Activated CD8-positive, alpha-beta memory T cell treated with anti-CD3 and anti-CD28 coated beads, Interleukin-2, amount 50 U/mL, for 1 hour (primary cell): ENCODE measurements around the gene SLC17A8.
"Not testable (repeated sequence)": the region's sequence is repeated elsewhere in the genome, so short reads cannot be mapped to it uniquely, and the experiment has no call there.

Source experiments
- DNase-seq: peaks from one replicate; pipeline ENCODE4 v3.0.0-alpha.2; 2020; ENCODE audit errors: extremely low read depth

Gene SLC17A8

GRCh38 chr12:100427078-100427477, 70.2 kb downstream of the SLC17A8 start:
- no peak for DNase-seq

DNA sequence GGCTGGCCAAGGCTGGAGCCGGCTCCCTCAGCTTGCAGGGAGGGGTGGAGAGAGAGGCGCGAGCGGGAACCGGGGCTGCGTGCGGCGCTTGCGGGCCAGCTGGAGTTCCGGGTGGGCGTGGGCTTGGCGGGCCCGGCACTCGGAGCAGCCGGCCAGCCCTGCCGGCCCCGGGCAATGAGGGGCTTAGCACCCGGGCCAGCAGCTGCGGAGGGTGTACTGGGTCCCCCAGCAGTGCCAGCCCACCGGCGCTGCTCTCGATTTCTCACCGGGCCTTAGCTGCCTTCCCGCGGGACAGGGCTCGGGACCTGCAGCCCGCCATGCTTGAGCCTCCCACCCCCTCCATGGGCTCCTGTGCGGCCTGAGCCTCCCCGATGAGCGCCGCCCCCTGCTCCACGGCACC, 73.4 kb downstream of the SLC17A8 start:
- not testable (repeated sequence) for DNase-seq

DNA sequence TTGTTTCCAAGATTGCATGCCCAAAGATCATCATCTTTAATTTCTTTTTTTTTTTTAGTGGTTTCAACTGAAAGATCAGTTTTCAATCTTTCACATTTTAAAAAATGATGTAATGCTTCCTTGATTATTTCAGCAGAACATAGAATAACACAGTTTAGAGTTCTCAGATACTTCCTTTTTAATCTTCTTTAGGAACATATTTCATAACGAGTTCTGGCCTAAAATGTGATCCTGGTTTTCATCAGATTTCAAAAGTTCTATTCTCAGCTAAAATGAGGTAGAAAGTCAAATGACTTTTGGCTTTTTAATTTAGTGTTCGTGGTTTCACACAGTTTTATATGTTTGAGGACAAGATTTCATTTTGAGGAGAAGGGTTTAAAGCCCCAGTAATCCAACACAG, 76.8 kb downstream of the SLC17A8 start:
- no peak for DNase-seq

DNA sequence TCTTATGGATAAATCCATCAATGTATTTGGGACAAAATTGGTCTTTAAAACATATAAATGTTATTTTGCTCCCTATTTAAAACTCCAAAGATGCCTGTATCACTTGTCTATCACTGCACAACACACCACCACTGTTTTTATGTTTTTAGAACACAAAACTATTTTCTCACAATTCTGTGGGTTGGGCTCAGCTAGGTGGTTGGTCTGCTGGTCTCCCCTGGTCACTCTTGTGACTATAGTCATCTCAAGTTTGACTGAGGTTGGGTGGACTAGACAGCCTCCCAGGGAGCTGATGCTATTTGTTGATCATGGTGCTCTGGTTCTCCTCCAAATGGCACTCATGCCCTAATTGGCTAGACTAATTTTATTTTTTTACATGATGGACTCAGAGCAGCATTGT, 77.3 kb downstream of the SLC17A8 start:
- DNase-seq: no peak

DNA sequence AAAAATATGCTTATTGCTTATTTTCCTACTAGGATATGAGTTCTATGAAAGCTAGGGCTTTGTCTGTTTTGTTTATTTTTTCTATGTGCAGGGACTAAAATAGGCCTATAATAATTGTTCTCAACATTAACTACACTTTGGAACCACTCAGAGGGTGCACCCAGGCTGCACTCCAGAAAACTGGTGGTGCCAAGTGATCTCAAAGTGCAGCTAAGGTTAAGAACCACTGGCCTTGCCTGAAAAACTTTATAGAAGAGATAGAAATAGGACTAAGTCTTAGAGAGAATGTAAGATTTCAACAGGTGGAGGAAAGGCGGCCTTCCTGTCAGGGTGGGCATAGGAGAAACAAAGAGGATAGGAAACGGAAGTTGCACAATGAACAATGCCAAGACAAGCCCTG, 79.1 kb downstream of the SLC17A8 start:
- DNase-seq: no peak

- DNase-seq: no peak
Observed at GRCh38 chr12:100437038-100437841, 80.4 kb downstream of the SLC17A8 start.

GRCh38 chr12:100439797-100440196, 82.9 kb downstream of the SLC17A8 start:
- DNase-seq: no peak

- no peak for DNase-seq
Observed at GRCh38 chr12:100442403-100442802, 85.5 kb downstream of the SLC17A8 start.

GRCh38 chr12:100443434-100443833, 86.6 kb downstream of the SLC17A8 start:
- no peak for DNase-seq

GRCh38 chr12:100445081-100445481, 88.2 kb downstream of the SLC17A8 start:
- DNase-seq: no peak

GRCh38 chr12:100447381-100447780, 90.5 kb downstream of the SLC17A8 start:
- no peak for DNase-seq

GRCh38 chr12:100448656-100449055, 91.8 kb downstream of the SLC17A8 start:
- DNase-seq: no peak

- DNase-seq: no peak
Observed at GRCh38 chr12:100450735-100451134, 93.9 kb downstream of the SLC17A8 start.

DNA sequence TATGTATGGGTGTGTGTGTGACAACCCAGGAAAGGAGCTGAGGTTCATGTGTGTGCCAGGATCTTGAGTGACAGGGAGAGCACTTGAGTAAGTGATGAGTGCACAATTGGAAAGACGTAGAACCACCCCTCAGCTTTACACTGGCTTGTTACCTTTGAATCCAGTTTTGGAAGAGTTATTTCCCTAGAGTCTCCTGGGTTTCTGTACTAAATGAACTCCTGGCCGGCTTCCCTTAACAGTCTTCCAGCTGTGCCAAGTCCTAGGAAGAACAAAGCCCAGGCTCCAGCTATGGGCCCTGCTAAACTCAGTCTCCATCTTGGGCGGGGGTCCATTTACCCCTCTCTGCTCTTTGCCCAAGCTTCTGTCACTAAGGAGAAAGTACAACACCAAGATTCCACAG, 97.1 kb downstream of the SLC17A8 start:
- DNase-seq: no peak

DNA sequence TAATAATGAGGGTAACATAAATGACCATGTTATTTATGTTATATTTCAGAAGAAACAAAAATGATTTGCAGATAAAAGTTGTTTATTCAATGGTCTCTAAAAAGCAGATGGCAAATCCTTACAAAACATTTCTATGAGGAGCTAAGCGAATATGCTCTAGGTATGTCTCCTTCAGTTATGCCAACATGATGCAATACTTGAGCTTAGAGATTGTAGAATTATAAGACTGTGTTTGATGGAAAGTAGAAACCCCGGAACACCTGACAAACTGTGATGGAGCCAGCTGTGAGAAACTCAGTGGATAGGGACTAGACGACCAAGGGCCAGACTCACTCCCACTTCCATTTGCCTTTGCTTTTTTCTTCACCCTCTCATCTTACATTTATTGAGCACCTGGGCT, 99.0 kb downstream of the SLC17A8 start:
- DNase-seq: no peak

DNA sequence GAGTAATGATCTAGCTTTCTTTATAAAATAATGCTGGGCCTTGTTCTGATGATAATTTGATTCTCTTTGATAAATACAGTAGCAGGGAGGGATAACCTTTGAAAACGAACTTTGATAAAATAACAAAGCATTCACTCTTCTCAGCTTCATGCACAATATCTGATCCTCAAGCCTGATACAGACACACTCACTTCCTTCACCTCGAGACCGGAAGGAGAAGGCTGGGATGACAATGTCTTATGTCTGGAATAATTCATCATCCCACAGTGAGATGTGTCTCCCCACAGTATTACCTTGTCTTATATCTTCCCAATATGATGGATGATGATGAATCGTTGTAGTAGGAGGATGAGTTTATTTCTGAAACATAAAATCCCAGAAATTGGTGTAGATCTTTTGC, 101.3 kb downstream of the SLC17A8 start:
- no peak for DNase-seq

GRCh38 chr12:100460702-100461101, 103.8 kb downstream of the SLC17A8 start:
- DNase-seq: no peak

- DNase-seq: no peak
Observed at GRCh38 chr12:100461330-100461973, 104.6 kb downstream of the SLC17A8 start.

DNA sequence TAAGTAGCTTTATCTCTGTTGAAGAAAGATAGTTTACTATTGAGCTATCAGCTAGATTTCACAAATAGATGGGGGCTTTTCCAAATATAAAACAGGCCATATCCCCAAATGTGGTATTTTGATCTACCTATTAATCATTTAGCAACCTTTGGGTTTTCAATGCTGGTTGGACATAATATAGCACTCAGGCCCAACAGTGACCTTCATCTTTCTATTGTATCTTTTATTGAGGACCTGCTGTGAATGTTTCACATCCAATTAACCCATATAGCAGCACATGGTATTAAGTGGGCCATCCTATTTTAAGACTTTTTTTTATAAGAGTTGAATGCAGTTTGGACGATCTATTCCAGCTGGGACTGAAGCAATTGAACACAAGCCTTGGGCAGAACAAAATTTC, 106.8 kb downstream of the SLC17A8 start:
- DNase-seq: no peak

DNA sequence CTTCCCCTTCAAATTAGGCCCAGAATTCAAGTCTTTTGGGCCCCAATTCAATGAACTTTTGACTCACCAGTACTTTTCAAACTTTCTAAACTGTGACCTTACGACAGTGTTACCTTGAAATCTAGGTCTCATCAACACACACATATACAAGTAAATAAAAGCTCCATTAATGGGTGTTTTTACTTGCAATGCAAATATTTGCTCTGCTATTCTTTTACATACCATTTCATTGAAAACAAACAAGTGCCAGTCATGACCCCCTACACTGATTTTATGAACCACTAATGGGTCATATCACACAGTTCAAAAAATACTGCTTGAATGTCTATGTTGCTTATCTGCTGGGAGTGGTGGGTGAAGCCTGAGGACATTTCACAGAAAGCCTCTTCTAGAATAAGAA, 107.7 kb downstream of the SLC17A8 start:
- DNase-seq: no peak

DNA sequence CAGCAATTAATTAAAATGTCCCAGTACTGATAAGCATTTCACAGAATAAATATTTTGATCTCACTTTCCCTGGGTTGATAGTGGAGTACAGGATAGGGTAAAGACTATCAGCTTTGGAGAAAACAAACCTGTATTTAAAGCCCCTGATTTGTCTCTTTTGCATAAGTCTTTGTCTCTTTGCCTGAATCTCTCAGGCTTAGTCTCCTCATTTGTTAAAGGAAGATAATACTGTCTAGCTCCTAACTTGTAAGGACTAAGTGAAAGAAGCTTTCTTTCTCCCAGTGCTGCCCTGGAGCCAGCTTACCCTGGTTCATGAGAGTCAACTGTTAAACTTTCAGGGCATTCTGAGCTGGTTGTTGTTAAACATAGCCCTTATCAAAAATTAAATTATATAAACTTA, 111.3 kb downstream of the SLC17A8 start:
- no peak for DNase-seq
